HL-60 (cell line): ENCODE data around the gene HPS4.

Source experiments
- DNase-seq, 2 experiments: peaks; one replicate each; pipeline ENCODE4 v3.0.0-alpha.2; 2010 to 2020; ENCODE audit warnings: low read depth in 1 of 2, low spot score in 1 of 2
- H3K27ac ChIP-seq: fragments of 250-450 bp; sonication (Bioruptor Pico); replicated peaks from 2 replicates; pipeline ENCODE4 v1.5.1; 2020; ENCODE audit warnings: mild to moderate bottlenecking, moderate library complexity
- H3K27me3 ChIP-seq: fragments of 250-450 bp; sonication (Bioruptor Pico); 2 replicates; pipeline ENCODE4 v1.5.1; 2021; ENCODE audit warnings: mild to moderate bottlenecking, moderate library complexity; ENCODE audit not compliant: insufficient read depth, poor library complexity, severe bottlenecking
- H3K4me3 ChIP-seq: replicated peaks from 2 replicates; pipeline ENCODE4 v1.5.1; 2011; ENCODE audit warnings: mild to moderate bottlenecking, control low read depth, low read length; ENCODE audit not compliant: insufficient read depth
- GABPA ChIP-seq: IDR thresholded peaks from 2 replicates; pipeline ENCODE4 v1.6.1; 2012; ENCODE audit warnings: low read depth
- POLR2AphosphoS5 ChIP-seq: IDR thresholded peaks from 2 replicates; pipeline ENCODE4 v1.6.1; 2012; ENCODE audit warnings: low read depth
- REST ChIP-seq: IDR thresholded peaks from 2 replicates; pipeline ENCODE4 v1.6.1; 2012; ENCODE audit warnings: low read depth; ENCODE audit not compliant: insufficient replicate concordance
- SPI1 ChIP-seq: IDR thresholded peaks from 2 replicates; pipeline ENCODE4 v1.6.1; 2012; ENCODE audit warnings: low read depth, mild to moderate bottlenecking, borderline replicate concordance
- TF ChIP-seq, protein P1 (sequence below): IDR thresholded peaks from one replicate; pipeline ENCODE4 v1.5.1; 2011; ENCODE audit warnings: low read length, control low read depth, inconsistent platforms; ENCODE audit not compliant: insufficient read depth

Gene HPS4

GRCh38 chr22:26527167-26527566 lies 43.6 kb upstream of the HPS4 start:
- Histone ChIP-seq H3K4me3 (no peak overlapping the region), H3K27ac (no peak overlapping the region), H3K27me3 (no peaks in the 10 kb centered on the region)
- DNase-seq = no peak
- TF ChIP-seq, protein P1, sequence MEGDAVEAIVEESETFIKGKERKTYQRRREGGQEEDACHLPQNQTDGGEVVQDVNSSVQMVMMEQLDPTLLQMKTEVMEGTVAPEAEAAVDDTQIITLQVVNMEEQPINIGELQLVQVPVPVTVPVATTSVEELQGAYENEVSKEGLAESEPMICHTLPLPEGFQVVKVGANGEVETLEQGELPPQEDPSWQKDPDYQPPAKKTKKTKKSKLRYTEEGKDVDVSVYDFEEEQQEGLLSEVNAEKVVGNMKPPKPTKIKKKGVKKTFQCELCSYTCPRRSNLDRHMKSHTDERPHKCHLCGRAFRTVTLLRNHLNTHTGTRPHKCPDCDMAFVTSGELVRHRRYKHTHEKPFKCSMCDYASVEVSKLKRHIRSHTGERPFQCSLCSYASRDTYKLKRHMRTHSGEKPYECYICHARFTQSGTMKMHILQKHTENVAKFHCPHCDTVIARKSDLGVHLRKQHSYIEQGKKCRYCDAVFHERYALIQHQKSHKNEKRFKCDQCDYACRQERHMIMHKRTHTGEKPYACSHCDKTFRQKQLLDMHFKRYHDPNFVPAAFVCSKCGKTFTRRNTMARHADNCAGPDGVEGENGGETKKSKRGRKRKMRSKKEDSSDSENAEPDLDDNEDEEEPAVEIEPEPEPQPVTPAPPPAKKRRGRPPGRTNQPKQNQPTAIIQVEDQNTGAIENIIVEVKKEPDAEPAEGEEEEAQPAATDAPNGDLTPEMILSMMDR = no peak
- TF ChIP-seq POLR2AphosphoS5 = no peak
- TF ChIP-seq REST = no peak
- no peak for TF ChIP-seq SPI1
- TF ChIP-seq GABPA = no peak

DNA sequence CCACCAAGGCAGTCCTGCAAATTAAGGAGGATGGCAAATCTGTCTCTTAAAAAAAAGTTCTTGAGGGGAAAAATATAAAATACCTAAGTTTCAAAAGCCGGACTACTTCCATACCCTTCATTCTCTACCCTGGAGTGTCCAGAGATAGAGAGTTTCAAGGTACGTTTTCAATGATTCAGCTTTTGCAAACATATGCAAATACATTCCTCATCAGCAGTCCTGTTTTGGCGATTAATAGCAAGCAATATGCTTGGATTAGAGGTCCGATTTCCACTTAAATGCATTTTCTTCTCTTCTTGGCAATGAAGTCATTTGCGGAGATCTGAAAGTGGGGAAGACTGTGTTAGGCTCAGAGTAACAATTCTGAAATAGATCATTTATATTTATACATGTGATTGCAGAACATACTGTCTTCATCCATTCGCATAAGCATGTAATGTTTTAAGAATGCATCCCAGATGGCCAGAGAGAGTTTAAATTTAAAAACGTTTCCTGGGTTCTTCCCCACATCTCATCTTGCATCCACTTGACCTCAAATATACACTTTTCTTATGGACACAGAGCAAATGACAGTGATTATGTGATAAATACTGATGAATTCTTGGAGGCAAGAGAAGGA lies 42.5 kb upstream of the HPS4 start:
- Histone ChIP-seq H3K4me3 (no peak overlapping the region), H3K27me3 (no peaks in the 10 kb centered on the region), H3K27ac (no peak overlapping the region)
- no peak for TF ChIP-seq REST
- TF ChIP-seq, protein P1 = no peak
- DNase-seq = no peak

- H3K27me3 ChIP-seq = no peaks in the 10 kb centered on the region
- no peak overlapping the region for H3K4me3 ChIP-seq
- no peak overlapping the region for H3K27ac ChIP-seq
- TF ChIP-seq, protein P1 = no peak
- TF ChIP-seq POLR2AphosphoS5 = no peak
- no peak for TF ChIP-seq SPI1
- TF ChIP-seq REST = no peak
- TF ChIP-seq GABPA = no peak
- DNase-seq = no peak
Observed at GRCh38 chr22:26524870-26525269, 41.3 kb upstream of the HPS4 start.
